GM21737 (cell line): ENCODE results near the gene SEZ6.
A peak's percentile ranks its signal among the peaks of the same experiment; 100 is the strongest.

Experiments
- ATAC-seq: cut with Tn5 transposase; IDR thresholded peaks from one replicate; pipeline ENCODE4 v1.9.1; 2021; ENCODE audit warnings: mild to moderate bottlenecking, moderate library complexity; ENCODE audit not compliant: unreplicated experiment

SEZ6 gene

GRCh38 chr17:29003289-29003688 lies 2.5 kb downstream of the SEZ6 start:
- no peak for ATAC-seq

- no peak for ATAC-seq
Observed at GRCh38 chr17:29002811-29003210, 3.0 kb downstream of the SEZ6 start.

GRCh38 chr17:29000973-29001372 lies 4.9 kb downstream of the SEZ6 start:
- ATAC-seq: no peak

- ATAC-seq: no peak
Observed at GRCh38 chr17:28999206-28999605, 6.6 kb downstream of the SEZ6 start.

GRCh38 chr17:28997806-28998205 lies 8.0 kb downstream of the SEZ6 start:
- no peak for ATAC-seq

- no peak for ATAC-seq
Observed at GRCh38 chr17:28996554-28997096, 9.2 kb downstream of the SEZ6 start.

- no peak for ATAC-seq
Observed at GRCh38 chr17:28993645-28994426, 12.0 kb downstream of the SEZ6 start.

GRCh38 chr17:28992625-28993600 lies 12.9 kb downstream of the SEZ6 start:
- ATAC-seq: no peak

GRCh38 chr17:28992185-28992584 lies 13.6 kb downstream of the SEZ6 start:
- no peak for ATAC-seq

GRCh38 chr17:28991779-28992178 lies 14.1 kb downstream of the SEZ6 start:
- no peak for ATAC-seq

- ATAC-seq: no peak
Observed at GRCh38 chr17:28989028-28989427, 16.8 kb downstream of the SEZ6 start.

- ATAC-seq: no peak
Observed at GRCh38 chr17:28988475-28988874, 17.4 kb downstream of the SEZ6 start.

- no peak for ATAC-seq
Observed at GRCh38 chr17:28986714-28987655, 18.8 kb downstream of the SEZ6 start.

GRCh38 chr17:28985950-28986713 lies 19.7 kb downstream of the SEZ6 start:
- ATAC-seq: no peak

- ATAC-seq: no peak
Observed at GRCh38 chr17:28983286-28984230, 22.3 kb downstream of the SEZ6 start.

- peak; percentile 68 for ATAC-seq
Observed at GRCh38 chr17:28982131-28982793, 23.6 kb downstream of the SEZ6 start.

GRCh38 chr17:28978356-28978964 lies 27.4 kb downstream of the SEZ6 start:
- ATAC-seq: no peak
